ENCODE results near the gene CYTIP.
"Not testable (repeated sequence)": the region's sequence is repeated elsewhere in the genome, so short reads cannot be mapped to it uniquely, and the experiment has no call there.

Gene CYTIP

DNA sequence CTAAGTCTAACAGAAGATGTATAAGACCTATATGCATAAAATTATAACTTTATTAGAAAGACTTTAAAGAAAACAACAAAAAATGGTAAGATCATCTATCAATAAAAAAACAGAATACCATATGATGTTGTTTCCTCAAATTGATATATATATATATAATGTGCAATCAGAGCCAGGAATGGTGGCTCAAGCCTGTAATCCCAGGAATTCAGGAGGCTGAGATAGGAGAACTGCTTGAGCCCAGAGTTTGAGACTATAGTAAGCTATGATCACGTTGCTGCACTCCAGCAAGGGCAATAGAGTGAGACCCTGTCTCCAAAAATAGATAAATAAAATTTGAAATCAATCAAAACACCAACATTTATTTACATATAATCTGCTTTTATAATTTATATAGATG lies 19.5 kb downstream of the CYTIP start:
- no peak for DNase-seq (ENCODE audit: low read depth)

DNA sequence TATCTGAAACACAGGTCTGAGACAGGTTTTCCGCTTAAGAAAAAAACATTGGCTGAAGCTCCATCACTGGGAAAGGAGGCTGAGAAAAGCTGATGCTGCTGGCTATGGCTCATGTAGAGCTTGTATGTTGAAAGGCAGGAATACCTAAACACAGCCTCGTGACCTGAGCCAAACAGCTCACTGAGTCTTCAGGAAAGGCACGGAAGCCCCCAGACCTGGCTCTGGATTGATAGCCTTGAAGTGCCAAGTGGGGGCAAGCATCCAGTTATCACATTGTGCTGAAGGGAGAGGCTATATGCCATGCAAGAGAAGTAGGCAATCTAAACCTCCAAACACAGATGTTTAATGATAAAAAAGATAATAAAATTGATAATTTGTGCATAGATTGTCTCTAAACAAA lies 21.9 kb downstream of the CYTIP start:
- DNase-seq (ENCODE audit: low read depth) = no peak

GRCh38 chr2:157421331-157421944 lies 22.5 kb downstream of the CYTIP start:
- no peak for DNase-seq (ENCODE audit: low read depth)

DNA sequence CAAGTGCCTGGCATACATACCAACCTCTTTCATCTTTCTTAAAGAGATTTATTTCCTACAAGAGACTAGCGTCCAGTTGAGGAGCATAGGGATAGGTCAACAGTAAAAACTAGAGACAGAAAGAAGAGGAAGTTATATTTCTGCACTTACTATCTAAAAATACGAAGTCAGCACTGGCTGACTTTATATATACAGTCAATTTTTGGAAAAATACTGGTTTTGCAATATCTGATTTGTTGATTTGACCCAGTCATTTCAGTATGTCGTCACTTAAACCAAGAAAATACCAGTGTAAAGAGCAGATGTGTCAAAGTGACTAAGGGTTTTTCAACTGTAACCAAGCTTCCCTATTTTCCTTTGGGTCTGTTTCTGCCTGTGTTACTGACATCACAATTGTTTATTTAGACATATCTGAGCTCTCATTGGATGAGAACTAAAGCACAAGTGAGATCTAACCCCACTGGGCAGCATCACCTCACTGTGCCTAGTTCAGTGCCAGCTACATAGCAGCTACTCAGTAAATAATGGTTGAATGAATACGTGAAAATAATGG lies 23.0 kb downstream of the CYTIP start:
- DNase-seq (ENCODE audit: low read depth) = no peak

- no peak for DNase-seq (ENCODE audit: low read depth)
Measured at GRCh38 chr2:157419031-157419575, 24.8 kb downstream of the CYTIP start.

DNA sequence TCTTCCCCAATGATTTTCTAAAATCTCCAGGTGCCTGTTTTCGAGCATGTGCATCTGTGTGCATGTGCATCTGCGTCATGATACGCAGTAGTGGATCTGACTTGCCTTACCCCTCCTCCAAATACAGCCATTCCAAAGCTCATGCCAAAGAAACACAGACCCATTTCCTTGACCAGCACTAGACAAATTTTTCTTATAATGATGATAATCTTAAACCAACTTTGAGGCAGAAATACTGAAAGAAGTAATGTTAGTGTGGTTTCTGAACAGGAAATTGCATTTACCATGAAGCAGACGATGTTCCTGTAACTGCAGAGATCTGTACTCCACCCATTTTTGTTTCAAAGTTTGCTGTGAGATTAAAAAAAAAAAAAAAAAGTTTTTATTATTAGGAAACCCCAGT lies 25.6 kb downstream of the CYTIP start:
- DNase-seq (ENCODE audit: low read depth) = no peak

GRCh38 chr2:157415591-157416101 lies 28.2 kb downstream of the CYTIP start:
- DNase-seq (ENCODE audit: low read depth) = no peak

DNA sequence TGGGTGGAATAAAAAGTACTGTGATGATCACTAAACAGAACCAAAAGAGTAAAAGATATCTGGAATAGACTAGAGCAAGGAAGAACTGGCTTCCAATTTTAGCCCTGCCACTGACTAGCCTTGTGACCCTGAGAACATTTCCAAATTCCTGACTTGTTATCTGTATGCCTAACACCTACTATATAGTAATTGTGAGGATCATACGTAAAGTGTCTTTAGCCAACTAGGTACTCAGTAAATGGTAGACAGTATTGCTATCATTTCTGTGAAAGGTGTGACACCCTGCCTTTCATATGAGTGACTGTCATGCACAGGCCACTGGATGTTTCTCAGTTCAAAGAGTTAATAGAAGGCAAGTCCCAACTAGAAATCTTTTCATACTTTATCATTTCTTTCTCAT lies 29.8 kb downstream of the CYTIP start:
- DNase-seq (ENCODE audit: low read depth) = no peak

DNA sequence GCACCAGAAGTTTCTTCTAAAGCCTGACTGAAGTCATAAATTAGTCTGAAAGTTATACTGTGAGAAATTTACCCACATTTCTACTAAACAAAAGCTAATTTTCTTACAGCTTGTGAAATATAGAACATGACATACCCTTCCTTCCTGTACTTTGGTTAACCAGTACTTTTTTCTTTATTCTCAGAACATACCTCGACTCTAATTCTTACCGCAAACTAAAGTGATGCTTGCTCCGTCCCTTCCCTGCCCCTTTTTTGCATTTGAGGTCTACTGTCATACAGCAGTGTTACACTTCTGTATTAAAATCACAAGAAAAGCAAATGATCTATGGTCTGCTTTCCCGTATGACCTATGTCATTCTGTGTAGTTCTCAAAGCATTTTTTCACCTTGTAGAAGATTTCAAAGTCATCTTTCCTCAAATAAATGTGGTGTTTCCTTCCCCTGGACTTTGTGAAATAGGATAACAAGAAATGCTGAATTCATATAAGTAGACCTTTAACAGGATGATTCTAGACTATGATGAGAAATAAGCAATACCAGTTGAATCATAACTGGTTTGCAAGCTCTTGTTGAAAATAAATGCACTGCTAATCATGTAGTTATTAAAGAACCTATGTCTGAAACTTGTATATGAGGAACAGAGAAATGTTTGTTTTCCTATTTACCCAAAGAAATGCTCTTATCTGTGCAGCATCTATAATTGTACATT lies 30.4 kb downstream of the CYTIP start:
- DNase-seq (ENCODE audit: low read depth) = no peak

- no peak for DNase-seq (ENCODE audit: low read depth)
Measured at GRCh38 chr2:157411624-157412336, 32.1 kb downstream of the CYTIP start.

DNA sequence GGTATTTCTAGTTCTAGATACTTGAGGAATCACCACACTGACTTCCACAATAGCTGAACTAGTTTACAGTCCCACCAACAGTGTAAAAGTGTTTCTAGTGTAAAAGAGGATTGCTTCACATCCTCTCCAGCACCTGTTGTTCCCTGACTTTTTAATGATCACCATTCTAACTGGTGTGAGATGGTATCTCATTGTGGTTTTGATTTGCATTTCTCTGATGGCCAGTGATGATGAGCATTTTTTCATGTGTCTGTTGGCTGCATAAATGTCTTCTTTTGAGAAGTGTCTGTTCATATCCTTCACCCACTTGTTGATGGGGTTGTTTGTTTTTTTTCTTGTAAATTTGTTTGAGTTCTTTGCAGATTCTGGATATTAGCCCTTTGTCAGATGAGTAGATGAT lies 38.5 kb downstream of the CYTIP start:
- DNase-seq (ENCODE audit: low read depth) = not testable (repeated sequence)

DNA sequence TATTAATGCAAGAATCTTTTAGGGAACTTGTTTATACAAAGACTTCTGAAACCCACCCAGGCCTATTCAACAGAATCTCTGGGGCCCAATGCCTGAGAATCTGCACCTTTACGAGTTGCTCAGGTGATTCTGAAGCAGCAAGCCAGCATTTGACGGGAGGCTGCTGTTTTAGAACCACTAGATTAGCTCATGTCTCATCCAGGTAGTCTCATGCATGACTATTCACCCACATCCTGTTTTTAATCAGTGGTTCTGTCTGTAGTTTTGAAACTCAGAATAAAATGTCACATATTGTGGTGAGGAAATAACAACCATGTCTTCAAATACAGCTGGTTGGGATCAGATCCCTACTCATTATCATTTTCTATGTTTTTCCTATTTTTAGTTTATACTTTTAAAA lies 39.5 kb downstream of the CYTIP start:
- DNase-seq (ENCODE audit: low read depth) = no peak

GRCh38 chr2:157402801-157403485 lies 40.9 kb downstream of the CYTIP start:
- not testable (repeated sequence) for DNase-seq (ENCODE audit: low read depth)

GRCh38 chr2:157395811-157396210 lies 48.1 kb downstream of the CYTIP start:
- DNase-seq (ENCODE audit: low read depth) = no peak

- no peak for DNase-seq (ENCODE audit: low read depth)
Measured at GRCh38 chr2:157394928-157395327, 49.0 kb downstream of the CYTIP start.

GRCh38 chr2:157393348-157393747 lies 50.5 kb downstream of the CYTIP start:
- DNase-seq (ENCODE audit: low read depth) = no peak

GRCh38 chr2:157388827-157389226 lies 55.1 kb downstream of the CYTIP start:
- no peak for DNase-seq (ENCODE audit: low read depth)

GRCh38 chr2:157386747-157387146 lies 57.1 kb downstream of the CYTIP start:
- no peak for DNase-seq (ENCODE audit: low read depth)

DNA sequence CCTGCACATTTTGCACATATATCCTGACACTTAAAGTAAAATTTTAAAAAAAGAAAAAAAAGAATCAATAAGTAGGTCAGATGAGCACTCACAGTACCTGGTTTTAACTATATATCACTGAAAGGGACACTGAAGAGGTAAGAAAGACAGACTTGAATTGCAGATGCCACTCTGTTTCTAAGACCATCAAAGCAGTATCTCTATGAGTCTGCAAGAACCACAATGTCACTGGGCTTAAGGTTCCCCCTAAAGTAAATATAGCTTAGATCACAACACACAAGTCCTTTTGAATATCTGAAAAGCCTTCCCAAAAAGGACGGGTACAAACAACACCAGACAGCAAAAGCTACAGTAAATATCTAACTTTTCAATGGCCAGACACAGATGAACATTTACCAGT lies 57.6 kb downstream of the CYTIP start:
- DNase-seq (ENCODE audit: low read depth) = no peak

- no peak for DNase-seq (ENCODE audit: low read depth)
Measured at GRCh38 chr2:157377861-157378260, 66.0 kb downstream of the CYTIP start.

GRCh38 chr2:157376041-157376440 lies 67.8 kb downstream of the CYTIP start:
- DNase-seq (ENCODE audit: low read depth) = no peak

DNA sequence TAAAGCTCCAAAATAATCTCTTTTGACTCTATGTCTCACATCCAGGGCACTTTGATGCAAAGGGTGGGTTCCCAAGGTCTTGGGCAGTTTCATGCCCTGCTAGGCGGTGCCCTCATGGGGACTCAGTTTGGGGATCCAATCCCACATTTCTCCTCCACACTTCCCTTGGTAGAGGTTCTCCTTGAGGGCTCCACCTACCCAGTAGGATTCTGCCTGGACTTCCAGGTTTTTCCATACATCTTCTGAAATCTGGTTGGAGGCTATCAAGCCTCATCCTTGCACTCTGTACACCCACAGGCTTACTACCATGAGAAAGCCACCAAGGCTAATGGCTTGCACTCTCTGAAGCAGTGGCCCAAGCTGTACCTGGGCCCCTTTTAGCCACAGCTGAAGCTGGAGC lies 68.5 kb downstream of the CYTIP start:
- no peak for DNase-seq (ENCODE audit: low read depth)

Data from stimulated activated CD8-positive, alpha-beta memory T cell treated with anti-CD3 and anti-CD28 coated beads, Interleukin-15, amount 100 ng/mL, for 24 hours (primary cell).